HepG2 (cell line): ENCODE results near the gene SLC12A3. TPM values are rescaled to one million over a fixed set of nuclear protein-coding genes. Genes with fewer than 3 reads are reported as not detected.

Experiments used
- ATF1 ChIP-seq: IDR thresholded peaks from 2 replicates; pipeline ENCODE4 v1.6.1; 2016; ENCODE audit warnings: mild to moderate bottlenecking, control low read depth
- ATF7 ChIP-seq, 2 experiments: fragments of 450-650 bp in 1 of 2; sonication (generic) in 1 of 2; formaldehyde crosslinking in 1 of 2; IDR thresholded peaks; 2 replicates each; pipeline versions ENCODE4 v1.4.0 to v1.6.1; 2016 to 2020; ENCODE audit warnings: antibody characterized with exemption in 1 of 2, mild to moderate bottlenecking in 1 of 2, missing genetic modification reagents in 1 of 2
- BORCS8-MEF2B ChIP-seq: sonication (generic); formaldehyde crosslinking; IDR thresholded peaks from 2 replicates; pipeline ENCODE4 v1.8.0; 2022; ENCODE audit warnings: mild to moderate bottlenecking, missing genetic modification reagents
- DMAP1 ChIP-seq: IDR thresholded peaks from 2 replicates; pipeline ENCODE4 v1.6.1; 2016
- ELF3 ChIP-seq: IDR thresholded peaks from 2 replicates; pipeline ENCODE4 v1.6.1; 2016; ENCODE audit warnings: missing genetic modification reagents, missing compliant biosample characterization
- ETV5 ChIP-seq: IDR thresholded peaks from 2 replicates; pipeline ENCODE4 v1.6.1; 2018; ENCODE audit warnings: missing biosample characterization, missing genetic modification reagents, inconsistent platforms, borderline replicate concordance
- HNF4A ChIP-seq: sonication (generic); formaldehyde crosslinking; IDR thresholded peaks from 2 replicates; pipeline ENCODE4 v1.4.0; 2020; ENCODE audit warnings: missing genetic modification reagents
- HOXD1 ChIP-seq: sonication (generic); formaldehyde crosslinking; IDR thresholded peaks from 2 replicates; pipeline ENCODE4 v1.5.0; 2020; ENCODE audit warnings: missing genetic modification reagents
- IRF2 ChIP-seq: IDR thresholded peaks from 2 replicates; pipeline ENCODE4 v1.6.1; 2018; ENCODE audit warnings: missing genetic modification reagents, missing compliant biosample characterization
- MEIS2 ChIP-seq: sonication (generic); formaldehyde crosslinking; IDR thresholded peaks from 2 replicates; pipeline ENCODE4 v1.9.0; 2021; ENCODE audit warnings: mild to moderate bottlenecking, missing genetic modification reagents
- NCOR1 ChIP-seq: fragments of 200-600 bp; sonication (generic); IDR thresholded peaks from 2 replicates; pipeline ENCODE4 v1.7.0; 2017; ENCODE audit warnings: antibody characterized with exemption, low read length, borderline replicate concordance
- NKX3-1 ChIP-seq: sonication (generic); formaldehyde crosslinking; IDR thresholded peaks from 2 replicates; pipeline ENCODE4 v1.5.0; 2020; ENCODE audit warnings: missing genetic modification reagents
- POLR2AphosphoS5 ChIP-seq: IDR thresholded peaks from 2 replicates; pipeline ENCODE4 v1.6.1; 2012; ENCODE audit warnings: low read depth, low read length
- RARA ChIP-seq: IDR thresholded peaks from 2 replicates; pipeline ENCODE4 v1.6.1; 2016; ENCODE audit warnings: missing genetic modification reagents, missing compliant biosample characterization
- RXRA ChIP-seq: sonication (generic); formaldehyde crosslinking; IDR thresholded peaks from 2 replicates; pipeline ENCODE4 v1.5.1; 2020; ENCODE audit warnings: missing genetic modification reagents
- TARDBP ChIP-seq: sonication (generic); formaldehyde crosslinking; IDR thresholded peaks from 2 replicates; pipeline ENCODE4 v1.8.0; 2022; ENCODE audit warnings: mild to moderate bottlenecking, missing genetic modification reagents
- WIZ ChIP-seq: sonication (generic); formaldehyde crosslinking; IDR thresholded peaks from 2 replicates; pipeline ENCODE4 v1.5.1; 2020; ENCODE audit warnings: mild to moderate bottlenecking, missing genetic modification reagents
- ZNF124 ChIP-seq: sonication (generic); formaldehyde crosslinking; IDR thresholded peaks from 2 replicates; pipeline ENCODE4 v1.4.0; 2020; ENCODE audit warnings: missing genetic modification reagents
- ZNF274 ChIP-seq: sonication (generic); formaldehyde crosslinking; IDR thresholded peaks from 2 replicates; pipeline ENCODE4 v1.5.1; 2020; ENCODE audit warnings: mild to moderate bottlenecking, missing genetic modification reagents
- ZNF350 ChIP-seq: sonication (generic); formaldehyde crosslinking; IDR thresholded peaks from 2 replicates; pipeline ENCODE4 v1.4.0; 2020; ENCODE audit warnings: mild to moderate bottlenecking, low read depth, missing genetic modification reagents, borderline replicate concordance
- ZNF569 ChIP-seq: sonication (generic); formaldehyde crosslinking; IDR thresholded peaks from 2 replicates; pipeline ENCODE4 v1.5.0; 2020; ENCODE audit warnings: mild to moderate bottlenecking, missing genetic modification reagents, moderate library complexity, borderline replicate concordance
- ZNF850 ChIP-seq: sonication (generic); formaldehyde crosslinking; conservative IDR thresholded peaks from 2 replicates; pipeline ENCODE4 v1.9.0; 2021; ENCODE audit warnings: mild to moderate bottlenecking, missing genetic modification reagents
- polyA plus RNA-seq, 8 experiments: library from polyadenylated mRNA; depleted of rRNA in 3 of 8; stranded (reverse) in 7 of 8; unstranded in 1 of 8; fragments of >200 nt; fragmentation: Illumina TruSeq in 4 of 8; extraction: Trizol in 4 of 8; gene quantifications; 2 replicates each; pipeline versions ENCODE4 v1.2.1 to v1.2.3, GENCODE V29; 2011 to 2016; ENCODE audit warnings: low read depth in 4 of 8, missing spikeins in 1 of 8, mixed read lengths in 1 of 8; ENCODE audit not compliant: insufficient read depth in 1 of 8
- total RNA-seq, 5 experiments: library from RNA; depleted of rRNA; stranded (reverse); fragments of >200 nt; fragmentation: Illumina TruSeq; extraction: Trizol; gene quantifications; 2 replicates each; pipeline ENCODE4 v1.2.3, GENCODE V29; 2016; ENCODE audit warnings: low read depth in 1 of 5
- TF ChIP-seq, protein P1 (sequence below): sonication (generic); formaldehyde crosslinking; IDR thresholded peaks from 2 replicates; pipeline ENCODE4 v1.8.1; 2023; ENCODE audit warnings: missing genetic modification reagents, mild to moderate bottlenecking, borderline replicate concordance
- TF ChIP-seq, protein P2 (sequence below): sonication (generic); formaldehyde crosslinking; IDR thresholded peaks from 2 replicates; pipeline ENCODE4 v1.4.0; 2020; ENCODE audit warnings: missing genetic modification reagents, low read depth, mild to moderate bottlenecking, borderline replicate concordance
- TF ChIP-seq, protein P3 (sequence below): sonication (generic); formaldehyde crosslinking; IDR thresholded peaks from 2 replicates; pipeline ENCODE4 v1.5.0; 2020; ENCODE audit warnings: missing genetic modification reagents
- TF ChIP-seq, protein P4 (sequence below): sonication (generic); formaldehyde crosslinking; IDR thresholded peaks from 2 replicates; pipeline ENCODE4 v1.8.0; 2023; ENCODE audit warnings: mild to moderate bottlenecking, missing genetic modification reagents
- TF ChIP-seq, protein P5 (sequence below): sonication (generic); formaldehyde crosslinking; IDR thresholded peaks from 2 replicates; pipeline ENCODE4 v1.9.0; 2021; ENCODE audit warnings: missing genetic modification reagents, borderline replicate concordance

The SLC12A3 gene
- total and polyA plus RNA-seq, 2 of the 13 experiments (the other 11 are each of a cell fraction or from before 2014, with no cell fraction given), result 6.2 TPM; not detected in 1

DNA sequence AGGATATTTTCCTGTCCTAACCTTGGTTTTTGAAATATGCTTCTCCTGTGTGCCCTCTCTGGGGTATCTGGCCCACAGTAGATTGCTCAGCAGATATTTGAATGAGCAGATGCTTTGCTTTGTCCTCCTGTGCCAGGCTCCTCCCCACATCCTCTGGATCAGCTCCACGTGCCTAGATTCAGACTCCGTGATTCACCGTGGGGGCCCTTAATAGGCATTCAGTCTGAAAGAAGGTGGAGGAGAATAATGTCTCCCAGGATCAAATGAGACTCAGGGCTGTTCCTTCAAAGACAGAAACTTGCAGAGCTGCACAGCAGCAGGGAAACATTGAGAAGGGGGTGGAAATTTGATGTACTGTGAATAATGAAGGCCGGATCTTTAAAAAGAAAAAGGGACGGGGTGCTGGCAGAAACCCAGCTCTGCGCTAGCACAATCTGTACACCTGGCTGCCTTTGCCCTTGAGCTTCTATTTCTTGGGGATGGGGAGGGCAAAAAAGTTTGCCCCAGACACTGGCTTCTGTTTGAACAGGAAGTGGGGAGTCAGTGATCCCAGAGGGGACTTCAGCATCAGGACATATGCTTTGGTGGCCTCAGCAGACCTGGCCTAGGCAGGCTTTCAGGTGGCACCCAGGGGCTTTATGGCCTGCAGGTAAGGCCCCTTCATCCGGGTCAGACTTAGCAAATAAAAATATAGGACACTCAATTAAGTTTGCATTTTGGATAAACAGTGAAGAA, 15.9 kb upstream of the SLC12A3 start (continued):
- TF ChIP-seq NKX3-1 (CRISPR knock-in tag) (0 out of 2 replicates have a peak, but pooled peaks have one; percentile 13), ETV5 (CRISPR knock-in tag) (peak; percentile 67), ZNF850 (no peak), ZNF124 (CRISPR knock-in tag) (no peak), IRF2 (CRISPR knock-in tag) (no peak), ZNF350 (CRISPR knock-in tag) (no peak), BORCS8-MEF2B (CRISPR knock-in tag) (no peak), NCOR1 (no peak), DMAP1 (CRISPR knock-in tag) (peak; percentile 39; the same call in 1 of the 2 replicates), MEIS2 (CRISPR knock-in tag) (peak; percentile 68), WIZ (CRISPR knock-in tag) (no peak), RARA (CRISPR knock-in tag) (no peak), ATF1 (CRISPR knock-in tag) (peak; percentile 54; the same call in 1 of the 2 replicates), ELF3 (CRISPR knock-in tag) (peak; percentile 73), ATF7 (IDR thresholded peaks at IDR 0.05) (no peak), ATF7 (CRISPR knock-in tag; IDR thresholded peaks at IDR 0.05) (no peak), TARDBP (CRISPR knock-in tag) (no peak), ZNF274 (CRISPR knock-in tag) (peak; percentile 74; the same call in 1 of the 2 replicates), HOXD1 (CRISPR knock-in tag) (no peak), ZNF569 (no peak), RXRA (CRISPR knock-in tag) (no peak; the same call in 1 of the 2 replicates), POLR2AphosphoS5 (peak; percentile 48; the same call in 1 of the 2 replicates), HNF4A (CRISPR knock-in tag) (peak; percentile 20; the same call in 1 of the 2 replicates)
- TF ChIP-seq, protein P1, sequence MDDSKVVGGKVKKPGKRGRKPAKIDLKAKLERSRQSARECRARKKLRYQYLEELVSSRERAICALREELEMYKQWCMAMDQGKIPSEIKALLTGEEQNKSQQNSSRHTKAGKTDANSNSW (CRISPR knock-in tag), result no peak
- TF ChIP-seq, protein P2, sequence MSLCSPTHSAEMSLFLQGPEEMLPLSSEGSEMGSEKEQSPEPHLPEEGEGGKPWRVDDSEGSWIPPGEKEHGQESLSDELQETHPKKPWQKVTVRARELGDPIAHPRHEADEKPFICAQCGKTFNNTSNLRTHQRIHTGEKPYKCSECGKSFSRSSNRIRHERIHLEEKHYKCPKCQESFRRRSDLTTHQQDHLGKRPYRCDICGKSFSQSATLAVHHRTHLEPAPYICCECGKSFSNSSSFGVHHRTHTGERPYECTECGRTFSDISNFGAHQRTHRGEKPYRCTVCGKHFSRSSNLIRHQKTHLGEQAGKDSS (CRISPR knock-in tag), result no peak
- TF ChIP-seq, protein P3, sequence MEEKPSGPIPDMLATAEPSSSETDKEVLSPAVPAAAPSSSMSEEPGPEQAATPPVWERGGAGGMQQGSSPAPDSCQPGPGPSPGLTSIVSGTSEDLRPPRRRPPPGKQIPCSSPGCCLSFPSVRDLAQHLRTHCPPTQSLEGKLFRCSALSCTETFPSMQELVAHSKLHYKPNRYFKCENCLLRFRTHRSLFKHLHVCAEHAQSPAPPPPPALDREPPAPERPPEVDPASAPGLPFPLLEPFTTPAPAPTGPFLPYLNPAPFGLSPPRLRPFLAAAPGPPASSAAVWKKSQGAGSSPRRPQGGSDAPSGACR, result 0 out of 2 replicates have a peak, but pooled peaks have one; percentile 23
- TF ChIP-seq, protein P4, sequence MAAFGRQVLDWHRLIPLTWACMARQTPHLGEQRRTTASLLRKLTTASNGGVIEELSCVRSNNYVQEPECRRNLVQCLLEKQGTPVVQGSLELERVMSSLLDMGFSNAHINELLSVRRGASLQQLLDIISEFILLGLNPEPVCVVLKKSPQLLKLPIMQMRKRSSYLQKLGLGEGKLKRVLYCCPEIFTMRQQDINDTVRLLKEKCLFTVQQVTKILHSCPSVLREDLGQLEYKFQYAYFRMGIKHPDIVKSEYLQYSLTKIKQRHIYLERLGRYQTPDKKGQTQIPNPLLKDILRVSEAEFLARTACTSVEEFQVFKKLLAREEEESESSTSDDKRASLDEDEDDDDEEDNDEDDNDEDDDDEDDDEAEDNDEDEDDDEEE (CRISPR knock-in tag), result no peak
- TF ChIP-seq, protein P5, sequence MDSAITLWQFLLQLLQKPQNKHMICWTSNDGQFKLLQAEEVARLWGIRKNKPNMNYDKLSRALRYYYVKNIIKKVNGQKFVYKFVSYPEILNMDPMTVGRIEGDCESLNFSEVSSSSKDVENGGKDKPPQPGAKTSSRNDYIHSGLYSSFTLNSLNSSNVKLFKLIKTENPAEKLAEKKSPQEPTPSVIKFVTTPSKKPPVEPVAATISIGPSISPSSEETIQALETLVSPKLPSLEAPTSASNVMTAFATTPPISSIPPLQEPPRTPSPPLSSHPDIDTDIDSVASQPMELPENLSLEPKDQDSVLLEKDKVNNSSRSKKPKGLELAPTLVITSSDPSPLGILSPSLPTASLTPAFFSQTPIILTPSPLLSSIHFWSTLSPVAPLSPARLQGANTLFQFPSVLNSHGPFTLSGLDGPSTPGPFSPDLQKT (CRISPR knock-in tag), result no peak
